Esophagus muscularis mucosa (tissue), 3 donors: ENCODE measurements around the gene CHRDL2.

Experiments used
- POLR2A ChIP-seq: fragments of 450-650 bp; IDR thresholded peaks from one replicate; pipeline ENCODE4 v1.6.1; 2017; ENCODE audit warnings: antibody characterized with exemption, moderate library complexity, mild to moderate bottlenecking, low read depth
- TF ChIP-seq, protein P1 (sequence below), 3 experiments: fragments of 200-600 bp in 2 of 3; fragments of 450-650 bp in 1 of 3; sonication (generic) in 2 of 3; IDR thresholded peaks; one replicate each; pipeline ENCODE4 v1.5.1; 2017 to 2019; ENCODE audit warnings: antibody characterized with exemption in 3 of 3, mild to moderate bottlenecking in 2 of 3, moderate library complexity in 1 of 3

DNA sequence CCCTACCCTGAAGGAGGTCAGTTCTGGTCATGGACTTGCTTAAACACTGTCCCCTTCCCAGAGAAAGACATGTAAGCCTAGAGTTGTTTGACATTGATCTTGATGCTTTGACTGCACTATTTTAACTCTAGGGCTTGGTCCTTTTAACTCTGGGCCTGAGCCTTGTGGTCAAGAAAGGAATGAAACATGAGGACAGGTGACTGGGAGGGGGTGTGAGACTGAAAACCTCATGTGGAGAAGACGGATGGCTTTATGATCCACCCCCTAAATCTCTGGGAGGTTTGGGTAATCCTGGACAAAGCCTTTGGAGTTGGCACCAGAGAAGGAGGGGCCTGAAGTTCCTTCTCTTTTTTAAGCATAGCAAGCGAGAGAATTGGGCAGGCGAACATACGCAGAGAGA lies 17.5 kb downstream of the CHRDL2 start:
- TF ChIP-seq, protein P1, sequence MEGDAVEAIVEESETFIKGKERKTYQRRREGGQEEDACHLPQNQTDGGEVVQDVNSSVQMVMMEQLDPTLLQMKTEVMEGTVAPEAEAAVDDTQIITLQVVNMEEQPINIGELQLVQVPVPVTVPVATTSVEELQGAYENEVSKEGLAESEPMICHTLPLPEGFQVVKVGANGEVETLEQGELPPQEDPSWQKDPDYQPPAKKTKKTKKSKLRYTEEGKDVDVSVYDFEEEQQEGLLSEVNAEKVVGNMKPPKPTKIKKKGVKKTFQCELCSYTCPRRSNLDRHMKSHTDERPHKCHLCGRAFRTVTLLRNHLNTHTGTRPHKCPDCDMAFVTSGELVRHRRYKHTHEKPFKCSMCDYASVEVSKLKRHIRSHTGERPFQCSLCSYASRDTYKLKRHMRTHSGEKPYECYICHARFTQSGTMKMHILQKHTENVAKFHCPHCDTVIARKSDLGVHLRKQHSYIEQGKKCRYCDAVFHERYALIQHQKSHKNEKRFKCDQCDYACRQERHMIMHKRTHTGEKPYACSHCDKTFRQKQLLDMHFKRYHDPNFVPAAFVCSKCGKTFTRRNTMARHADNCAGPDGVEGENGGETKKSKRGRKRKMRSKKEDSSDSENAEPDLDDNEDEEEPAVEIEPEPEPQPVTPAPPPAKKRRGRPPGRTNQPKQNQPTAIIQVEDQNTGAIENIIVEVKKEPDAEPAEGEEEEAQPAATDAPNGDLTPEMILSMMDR (IDR thresholded peaks at IDR 0.05): no peak
- TF ChIP-seq POLR2A: no peak
